Sigmoid colon (tissue), 3 donors: ENCODE data around the gene PSEN1.

Experiments used
- POLR2A ChIP-seq, 2 donors: fragments of 450-650 bp; IDR thresholded peaks; one replicate each; pipeline ENCODE4 v1.6.1; 2016; ENCODE audit warnings: antibody characterized with exemption in 2 of 2, mild to moderate bottlenecking in 2 of 2, moderate library complexity in 2 of 2
- TF ChIP-seq, protein P1 (sequence below), 4 experiments: fragments of 450-650 bp in 3 of 4; fragments of 200-600 bp in 1 of 4; IDR thresholded peaks; one replicate each; pipeline ENCODE4 v1.5.1; 2016 to 2019; ENCODE audit warnings: antibody characterized with exemption in 4 of 4, mild to moderate bottlenecking in 3 of 4, moderate library complexity in 2 of 4

DNA sequence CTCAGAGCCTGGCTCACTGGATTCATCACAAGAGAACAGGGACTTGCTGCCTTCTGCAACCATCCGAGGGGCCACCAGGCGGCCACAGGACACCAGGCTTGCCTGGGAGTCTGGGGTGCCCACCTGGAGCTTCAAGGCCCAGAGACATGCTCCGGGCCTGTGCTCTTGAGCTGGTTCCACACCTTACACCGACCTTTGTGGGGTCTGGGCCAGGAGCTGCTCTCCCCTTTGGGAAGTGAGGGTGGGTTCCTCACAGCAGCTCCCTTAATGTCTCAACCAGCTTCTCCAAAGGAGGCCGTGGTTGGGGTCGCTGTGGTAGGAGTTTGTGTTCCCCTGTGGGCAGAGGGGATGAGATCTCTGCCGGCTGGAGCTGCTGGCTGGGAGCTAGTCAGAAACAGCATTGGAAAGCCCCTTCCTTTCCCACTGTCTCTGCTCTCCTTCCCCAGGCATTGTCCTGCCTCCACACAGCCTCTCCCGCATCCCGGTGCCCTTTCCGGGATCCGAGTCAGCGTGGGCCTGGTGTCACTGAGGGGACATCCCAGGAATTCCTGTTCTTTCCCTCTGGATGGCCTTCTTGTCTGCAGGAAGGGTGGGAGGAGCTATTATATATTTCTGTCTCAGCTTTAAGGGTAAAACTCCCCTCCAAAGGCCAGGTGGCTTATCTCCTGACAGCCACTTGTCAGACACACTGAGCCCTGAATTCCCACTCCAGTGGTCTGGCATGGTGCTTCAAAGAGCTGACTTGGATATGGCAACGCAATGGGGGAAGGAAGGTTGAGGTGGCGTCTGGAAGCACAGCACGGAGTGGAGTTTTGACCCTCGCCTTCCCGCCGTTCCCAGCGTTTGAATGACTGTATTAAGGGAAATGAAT is 95.9 kb downstream of the PSEN1 start:
- TF ChIP-seq, protein P1, sequence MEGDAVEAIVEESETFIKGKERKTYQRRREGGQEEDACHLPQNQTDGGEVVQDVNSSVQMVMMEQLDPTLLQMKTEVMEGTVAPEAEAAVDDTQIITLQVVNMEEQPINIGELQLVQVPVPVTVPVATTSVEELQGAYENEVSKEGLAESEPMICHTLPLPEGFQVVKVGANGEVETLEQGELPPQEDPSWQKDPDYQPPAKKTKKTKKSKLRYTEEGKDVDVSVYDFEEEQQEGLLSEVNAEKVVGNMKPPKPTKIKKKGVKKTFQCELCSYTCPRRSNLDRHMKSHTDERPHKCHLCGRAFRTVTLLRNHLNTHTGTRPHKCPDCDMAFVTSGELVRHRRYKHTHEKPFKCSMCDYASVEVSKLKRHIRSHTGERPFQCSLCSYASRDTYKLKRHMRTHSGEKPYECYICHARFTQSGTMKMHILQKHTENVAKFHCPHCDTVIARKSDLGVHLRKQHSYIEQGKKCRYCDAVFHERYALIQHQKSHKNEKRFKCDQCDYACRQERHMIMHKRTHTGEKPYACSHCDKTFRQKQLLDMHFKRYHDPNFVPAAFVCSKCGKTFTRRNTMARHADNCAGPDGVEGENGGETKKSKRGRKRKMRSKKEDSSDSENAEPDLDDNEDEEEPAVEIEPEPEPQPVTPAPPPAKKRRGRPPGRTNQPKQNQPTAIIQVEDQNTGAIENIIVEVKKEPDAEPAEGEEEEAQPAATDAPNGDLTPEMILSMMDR (IDR thresholded peaks at IDR 0.05), result no peak
- no peak for TF ChIP-seq POLR2A (IDR thresholded peaks at IDR 0.05)
